KOPT-K1 (cell line): Measurements from ENCODE around the gene IFITM10.
A peak's percentile ranks its signal among the peaks of the same experiment; 100 is the strongest.

ENCODE experiments used
- H3K27ac ChIP-seq: fragments of 200-600 bp; sonication (generic); 2 replicates; pipeline ENCODE4 v1.5.1; 2016; ENCODE audit warnings: antibody characterized with exemption, mild to moderate bottlenecking, low read depth, low read length; ENCODE audit not compliant: poor library complexity, severe bottlenecking
- H3K36me3 ChIP-seq: fragments of 200-600 bp; sonication (generic); 2 replicates; pipeline ENCODE4 v1.5.1; 2017; ENCODE audit warnings: antibody characterized with exemption, mild to moderate bottlenecking, low read length, moderate library complexity; ENCODE audit not compliant: insufficient read depth
- H3K9me3 ChIP-seq: fragments of 200-600 bp; sonication (generic); 2 replicates; pipeline ENCODE4 v1.5.1; 2017; ENCODE audit warnings: antibody characterized with exemption, low read length, mild to moderate bottlenecking; ENCODE audit not compliant: insufficient read depth, poor library complexity, severe bottlenecking

Gene IFITM10

GRCh38 chr11:1761110-1761856 is 10.9 kb upstream of the IFITM10 start:
- H3K27ac ChIP-seq, result no peak overlapping the region
- H3K36me3 ChIP-seq, result peaks cover 23% of the 10 kb centered on the region; the same call in 1 of the 2 replicates
- no peaks in the 10 kb centered on the region for H3K9me3 ChIP-seq

- Histone ChIP-seq H3K27ac (no peak overlapping the region), H3K36me3 (peaks cover 23% of the 10 kb centered on the region; the same call in 1 of the 2 replicates)
Observed at GRCh38 chr11:1760351-1761109, 10.1 kb upstream of the IFITM10 start.

DNA sequence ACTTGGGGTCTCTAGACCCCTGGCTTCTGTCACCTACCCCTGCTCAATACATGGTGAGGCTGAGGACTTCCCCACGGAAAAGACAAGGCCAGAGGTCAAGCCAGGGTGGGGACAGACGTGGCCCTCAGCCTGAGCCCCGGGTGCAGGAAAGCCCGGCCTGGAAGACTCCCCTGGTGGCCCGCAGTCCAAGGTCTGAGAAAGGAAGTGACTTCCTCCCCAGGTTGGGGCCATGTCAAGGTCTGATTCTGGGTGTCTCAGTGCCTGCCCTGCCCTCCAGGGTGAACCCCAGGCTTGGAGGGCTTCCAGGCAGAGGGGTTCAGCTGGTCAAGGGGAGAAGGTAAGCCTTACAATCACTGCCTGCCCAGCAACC is 9.4 kb upstream of the IFITM10 start:
- peaks cover 25% of the 10 kb centered on the region; the same call in 1 of the 2 replicates for H3K36me3 ChIP-seq
- no peaks in the 10 kb centered on the region for H3K9me3 ChIP-seq
- peak overlapping the region; percentile 94 for H3K27ac ChIP-seq

More at GRCh38 chr11:1760351-1761109, 10.1 kb upstream of the IFITM10 start:
- no peaks in the 10 kb centered on the region for H3K9me3 ChIP-seq

GRCh38 chr11:1759151-1759850 is 8.9 kb upstream of the IFITM10 start:
- Histone ChIP-seq H3K27ac (peak overlapping the region; percentile 94), H3K36me3 (peaks cover 30% of the 10 kb centered on the region; the same call in 1 of the 2 replicates), H3K9me3 (no peaks in the 10 kb centered on the region)

GRCh38 chr11:1758611-1759150 is 8.3 kb upstream of the IFITM10 start:
- Histone ChIP-seq H3K36me3 (peaks cover 34% of the 10 kb centered on the region; the same call in 1 of the 2 replicates), H3K27ac (peak overlapping the region; percentile 94), H3K9me3 (no peaks in the 10 kb centered on the region)

DNA sequence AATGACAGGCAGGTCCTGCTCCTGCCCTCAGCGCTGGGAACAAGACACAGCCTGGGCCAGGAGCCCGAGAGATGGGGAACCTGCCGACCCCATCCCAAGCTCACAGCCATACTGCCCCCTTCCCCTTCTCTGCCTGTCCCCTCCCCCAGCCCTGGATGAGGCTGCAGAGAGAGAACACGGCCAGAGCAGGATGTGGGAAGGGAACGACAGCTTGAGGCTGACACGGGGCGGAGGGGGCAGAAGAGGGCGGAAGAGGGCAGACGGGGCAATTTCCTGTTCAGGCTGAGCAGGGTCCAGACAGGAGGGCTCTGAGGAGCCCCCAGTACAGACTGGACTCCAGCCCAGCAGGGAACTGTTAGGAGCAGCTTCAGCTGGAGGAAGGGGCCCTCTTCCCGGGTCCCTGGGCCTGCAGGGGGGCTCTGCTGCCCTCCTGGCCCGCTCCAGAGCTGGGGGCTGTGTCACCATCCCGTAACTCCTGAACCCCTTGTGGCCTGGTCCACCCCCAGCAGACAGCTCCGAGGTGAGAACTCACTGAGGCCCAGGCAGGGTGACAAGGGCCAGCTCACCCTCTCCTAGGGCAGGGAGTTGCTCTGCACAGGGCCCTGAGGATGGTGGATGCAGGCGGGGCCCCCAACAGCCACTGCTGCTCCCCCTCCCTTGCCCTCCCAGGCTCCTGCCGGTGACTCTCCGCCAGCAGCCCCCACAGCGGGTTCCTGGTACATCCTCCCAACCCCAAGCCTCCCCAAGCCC is 7.6 kb upstream of the IFITM10 start:
- Histone ChIP-seq H3K36me3 (peaks cover 41% of the 10 kb centered on the region; the same call in 1 of the 2 replicates), H3K9me3 (no peaks in the 10 kb centered on the region), H3K27ac (peak overlapping the region; percentile 94)

- Histone ChIP-seq H3K27ac (peak overlapping the region; percentile 94), H3K36me3 (peaks cover 50% of the 10 kb centered on the region; the same call in 1 of the 2 replicates)
Observed at GRCh38 chr11:1756791-1757771, 6.7 kb upstream of the IFITM10 start.

DNA sequence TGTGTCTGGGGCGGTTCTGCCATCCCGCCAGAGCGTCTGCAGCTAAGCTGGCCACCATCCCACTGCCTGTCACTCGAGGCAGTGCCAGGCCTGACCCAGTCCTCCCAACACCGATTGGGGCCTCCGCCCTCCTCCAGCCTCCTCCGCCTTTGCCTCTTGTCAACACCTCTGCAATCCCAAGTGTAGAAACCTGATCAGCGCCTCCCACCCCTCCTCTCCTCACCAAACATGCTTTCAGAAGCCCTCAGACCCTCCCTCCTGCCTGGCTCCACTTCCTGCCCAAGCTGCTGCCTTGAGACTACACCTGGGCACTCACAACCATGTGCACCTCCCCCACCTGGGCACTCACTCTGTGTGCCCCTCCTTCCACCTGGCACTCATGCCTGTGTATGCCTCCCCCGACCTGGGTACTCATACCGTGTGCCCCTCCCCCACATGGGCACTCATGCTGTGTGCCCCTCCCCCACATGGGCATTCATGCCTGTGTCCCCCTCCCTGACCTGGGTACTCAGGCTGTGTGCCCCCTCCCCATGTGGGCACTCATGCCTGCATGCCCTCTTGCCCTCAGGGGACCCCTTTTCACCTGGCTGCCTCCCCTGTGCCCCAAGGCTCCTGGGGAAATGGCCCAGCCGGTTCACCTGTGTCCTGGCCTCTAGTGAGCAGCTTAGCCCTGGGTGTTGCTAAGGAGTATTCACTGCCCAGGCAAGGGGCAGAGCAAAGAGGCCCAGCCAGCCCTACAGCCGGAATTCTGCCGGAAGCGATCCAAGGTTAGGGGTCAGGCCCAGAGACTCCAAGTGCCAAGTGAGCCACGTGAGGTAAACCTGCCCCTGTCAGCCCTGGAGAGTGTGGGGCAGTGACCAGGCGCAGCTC is 5.5 kb upstream of the IFITM10 start:
- peaks cover 51% of the 10 kb centered on the region; the same call in 1 of the 2 replicates for H3K36me3 ChIP-seq
- H3K9me3 ChIP-seq, result no peaks in the 10 kb centered on the region
- peak overlapping the region; percentile 94 for H3K27ac ChIP-seq

More at GRCh38 chr11:1756791-1757771, 6.7 kb upstream of the IFITM10 start:
- H3K9me3 ChIP-seq, result no peaks in the 10 kb centered on the region

DNA sequence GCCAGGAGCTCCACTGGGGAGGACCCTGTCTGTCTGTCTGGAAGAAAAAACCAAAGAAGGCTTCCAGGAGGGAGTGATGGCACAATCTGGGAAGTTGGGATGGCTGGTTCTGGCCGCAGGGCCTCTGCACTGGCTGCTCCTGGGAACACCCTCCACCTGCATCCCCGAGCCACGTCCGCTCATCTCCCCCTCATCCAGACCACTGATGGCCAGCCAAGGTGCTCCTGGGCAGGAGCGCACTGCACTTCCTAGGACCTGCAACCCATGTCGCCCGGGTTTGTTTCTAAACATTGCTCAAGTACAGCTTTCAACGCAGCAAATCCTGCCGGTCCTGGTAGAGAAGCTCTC is 4.9 kb upstream of the IFITM10 start:
- Histone ChIP-seq H3K27ac (peak overlapping the region; percentile 94), H3K36me3 (peaks cover 45% of the 10 kb centered on the region; the same call in 1 of the 2 replicates), H3K9me3 (no peaks in the 10 kb centered on the region)

DNA sequence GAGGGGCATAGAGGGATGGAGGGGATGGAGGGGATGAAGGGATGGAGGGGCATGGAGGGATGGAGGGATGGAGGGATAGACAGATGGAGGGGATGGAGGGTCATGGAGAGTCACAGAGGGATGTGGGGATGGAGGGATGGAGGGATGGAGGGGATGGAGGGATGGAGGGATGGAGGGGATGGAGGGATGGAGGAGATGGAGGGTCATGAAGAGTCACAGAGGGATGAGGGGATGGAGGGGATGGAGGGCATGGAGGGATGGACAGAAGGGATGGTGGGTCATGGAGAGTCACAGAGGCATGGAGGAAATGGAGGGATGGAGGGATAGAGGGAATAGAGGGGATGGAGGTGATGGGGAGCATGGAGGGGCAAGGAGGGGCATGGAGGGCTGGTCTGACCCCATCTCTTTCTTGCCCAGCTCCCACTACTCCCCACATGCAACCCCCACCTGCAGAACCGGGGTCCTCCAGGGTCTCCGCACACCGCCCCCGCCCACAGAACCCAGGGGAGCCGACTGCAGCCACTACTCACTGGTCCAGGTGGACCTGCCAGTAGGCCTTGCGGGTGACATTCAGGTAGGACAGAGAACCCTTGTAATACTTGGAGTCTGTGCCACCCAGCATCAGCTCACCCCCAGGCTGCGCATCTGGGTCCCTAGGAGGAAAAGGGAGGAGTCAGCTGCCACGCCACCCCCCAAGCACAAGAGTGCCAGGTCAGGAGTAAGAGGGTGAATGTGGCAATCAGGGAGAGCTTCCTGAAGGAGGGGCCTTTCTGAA is 4.2 kb upstream of the IFITM10 start:
- H3K27ac ChIP-seq, result peak overlapping the region; percentile 94
- no peaks in the 10 kb centered on the region for H3K9me3 ChIP-seq
- peaks cover 40% of the 10 kb centered on the region; the same call in 1 of the 2 replicates for H3K36me3 ChIP-seq

GRCh38 chr11:1753929-1754305 is 3.5 kb upstream of the IFITM10 start:
- Histone ChIP-seq H3K36me3 (peaks cover 40% of the 10 kb centered on the region; the same call in 1 of the 2 replicates), H3K27ac (no peak overlapping the region), H3K9me3 (no peaks in the 10 kb centered on the region)
